ENCODE results near the gene PEX11B. TPM values are rescaled to one million over a fixed set of nuclear protein-coding genes. Genes with fewer than 3 reads are reported as not detected.

The PEX11B gene
- total and polyA plus RNA-seq, 2 of the 8 experiments (the other 6 are each of a cell fraction or from before 2014, with no cell fraction given), result 9.1 to 15.1 TPM

GRCh38 chr1:145885738-145886287, 32.7 kb downstream of the PEX11B start, which contains the start of gene ANKRD35 (continued):
- no peak for TF ChIP-seq ATF2 (IDR thresholded peaks at IDR 0.05; ENCODE audit: low read length)
